ENCODE data around the gene DOCK4. TPM values are rescaled to one million over a fixed set of nuclear protein-coding genes. Genes with fewer than 3 reads are reported as not detected.

DOCK4 gene
- total RNA-seq, 1 experiment from 2014 or later = 20.4 TPM

- TF ChIP-seq, protein P1, sequence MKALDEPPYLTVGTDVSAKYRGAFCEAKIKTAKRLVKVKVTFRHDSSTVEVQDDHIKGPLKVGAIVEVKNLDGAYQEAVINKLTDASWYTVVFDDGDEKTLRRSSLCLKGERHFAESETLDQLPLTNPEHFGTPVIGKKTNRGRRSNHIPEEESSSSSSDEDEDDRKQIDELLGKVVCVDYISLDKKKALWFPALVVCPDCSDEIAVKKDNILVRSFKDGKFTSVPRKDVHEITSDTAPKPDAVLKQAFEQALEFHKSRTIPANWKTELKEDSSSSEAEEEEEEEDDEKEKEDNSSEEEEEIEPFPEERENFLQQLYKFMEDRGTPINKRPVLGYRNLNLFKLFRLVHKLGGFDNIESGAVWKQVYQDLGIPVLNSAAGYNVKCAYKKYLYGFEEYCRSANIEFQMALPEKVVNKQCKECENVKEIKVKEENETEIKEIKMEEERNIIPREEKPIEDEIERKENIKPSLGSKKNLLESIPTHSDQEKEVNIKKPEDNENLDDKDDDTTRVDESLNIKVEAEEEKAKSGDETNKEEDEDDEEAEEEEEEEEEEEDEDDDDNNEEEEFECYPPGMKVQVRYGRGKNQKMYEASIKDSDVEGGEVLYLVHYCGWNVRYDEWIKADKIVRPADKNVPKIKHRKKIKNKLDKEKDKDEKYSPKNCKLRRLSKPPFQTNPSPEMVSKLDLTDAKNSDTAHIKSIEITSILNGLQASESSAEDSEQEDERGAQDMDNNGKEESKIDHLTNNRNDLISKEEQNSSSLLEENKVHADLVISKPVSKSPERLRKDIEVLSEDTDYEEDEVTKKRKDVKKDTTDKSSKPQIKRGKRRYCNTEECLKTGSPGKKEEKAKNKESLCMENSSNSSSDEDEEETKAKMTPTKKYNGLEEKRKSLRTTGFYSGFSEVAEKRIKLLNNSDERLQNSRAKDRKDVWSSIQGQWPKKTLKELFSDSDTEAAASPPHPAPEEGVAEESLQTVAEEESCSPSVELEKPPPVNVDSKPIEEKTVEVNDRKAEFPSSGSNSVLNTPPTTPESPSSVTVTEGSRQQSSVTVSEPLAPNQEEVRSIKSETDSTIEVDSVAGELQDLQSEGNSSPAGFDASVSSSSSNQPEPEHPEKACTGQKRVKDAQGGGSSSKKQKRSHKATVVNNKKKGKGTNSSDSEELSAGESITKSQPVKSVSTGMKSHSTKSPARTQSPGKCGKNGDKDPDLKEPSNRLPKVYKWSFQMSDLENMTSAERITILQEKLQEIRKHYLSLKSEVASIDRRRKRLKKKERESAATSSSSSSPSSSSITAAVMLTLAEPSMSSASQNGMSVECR (CRISPR knock-in tag; IDR thresholded peaks at IDR 0.05; ENCODE audit: borderline replicate concordance) = no peak
- no peak for TF ChIP-seq ZNF512 (CRISPR knock-in tag; IDR thresholded peaks at IDR 0.05; ENCODE audit: borderline replicate concordance)
- TF ChIP-seq, protein P2, sequence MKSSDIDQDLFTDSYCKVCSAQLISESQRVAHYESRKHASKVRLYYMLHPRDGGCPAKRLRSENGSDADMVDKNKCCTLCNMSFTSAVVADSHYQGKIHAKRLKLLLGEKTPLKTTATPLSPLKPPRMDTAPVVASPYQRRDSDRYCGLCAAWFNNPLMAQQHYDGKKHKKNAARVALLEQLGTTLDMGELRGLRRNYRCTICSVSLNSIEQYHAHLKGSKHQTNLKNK (CRISPR knock-in tag; IDR thresholded peaks at IDR 0.05) = no peak
- TF ChIP-seq ZBTB43 (CRISPR knock-in tag; IDR thresholded peaks at IDR 0.05) = no peak
- no peak for TF ChIP-seq HMGA2 (CRISPR knock-in tag; IDR thresholded peaks at IDR 0.05)
Observed at GRCh38 chr7:112234147-112234546, 27.9 kb upstream of the DOCK4 start (continued).

DNA sequence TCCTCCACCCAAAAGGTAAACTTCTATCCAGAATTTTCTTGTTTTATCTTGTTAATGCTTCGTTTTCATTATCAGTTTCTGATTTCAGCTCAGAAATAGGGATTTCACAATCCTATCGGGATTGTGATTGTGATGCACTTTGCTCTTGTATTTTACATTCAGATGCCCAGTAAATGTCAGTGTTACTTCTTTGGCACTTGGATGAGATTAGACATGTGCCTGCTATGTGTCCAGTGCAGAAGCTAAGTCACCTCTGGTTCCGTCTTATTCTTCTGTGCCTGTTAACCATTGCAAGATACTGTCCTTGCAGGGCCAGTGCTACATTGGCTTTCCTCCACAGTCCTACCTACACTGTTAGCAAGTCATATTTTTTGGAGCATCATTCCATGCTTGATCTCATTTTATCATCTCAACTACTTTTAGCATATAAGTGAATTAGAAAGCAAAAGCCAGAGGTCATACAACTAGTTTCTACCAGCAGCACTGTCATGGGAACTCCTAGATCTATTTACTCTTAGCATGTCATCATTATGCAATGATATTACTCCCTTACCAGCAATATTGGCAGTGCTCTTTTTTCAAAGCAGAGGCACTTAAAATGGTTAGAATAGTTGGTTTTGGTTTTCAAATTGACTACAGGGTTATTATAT is 27.0 kb upstream of the DOCK4 start:
- Mint-ChIP-seq H3K9me3 (peaks cover 5% of the 10 kb centered on the region; the same call in 1 of the 2 replicates), H3K27ac (no peak overlapping the region), H3K27me3 (ENCODE audit: low read depth) (no peaks in the 10 kb centered on the region), H3K36me3 (no peaks in the 10 kb centered on the region), H3K4me1 (peaks cover 8% of the 10 kb centered on the region), H3K4me3 (no peak overlapping the region)
- no peak for ATAC-seq
- ChIA-PET POLR2A (no interaction called here), CTCF (no interaction called here)
- no peak for TF ChIP-seq SP1 (CRISPR knock-in tag; conservative IDR thresholded peaks at IDR 0.05)
- no peak for TF ChIP-seq MYBL2 (CRISPR knock-in tag; IDR thresholded peaks at IDR 0.05)
- no peak for TF ChIP-seq ESRRA (CRISPR knock-in tag; IDR thresholded peaks at IDR 0.05; ENCODE audit: borderline replicate concordance)
- no peak for TF ChIP-seq TEAD4 (CRISPR knock-in tag; IDR thresholded peaks at IDR 0.05)
- no peak for TF ChIP-seq SMAD4 (CRISPR knock-in tag; IDR thresholded peaks at IDR 0.05)
- TF ChIP-seq, protein P3, sequence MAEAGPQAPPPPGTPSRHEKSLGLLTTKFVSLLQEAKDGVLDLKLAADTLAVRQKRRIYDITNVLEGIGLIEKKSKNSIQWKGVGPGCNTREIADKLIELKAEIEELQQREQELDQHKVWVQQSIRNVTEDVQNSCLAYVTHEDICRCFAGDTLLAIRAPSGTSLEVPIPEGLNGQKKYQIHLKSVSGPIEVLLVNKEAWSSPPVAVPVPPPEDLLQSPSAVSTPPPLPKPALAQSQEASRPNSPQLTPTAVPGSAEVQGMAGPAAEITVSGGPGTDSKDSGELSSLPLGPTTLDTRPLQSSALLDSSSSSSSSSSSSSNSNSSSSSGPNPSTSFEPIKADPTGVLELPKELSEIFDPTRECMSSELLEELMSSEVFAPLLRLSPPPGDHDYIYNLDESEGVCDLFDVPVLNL (CRISPR knock-in tag; IDR thresholded peaks at IDR 0.05; ENCODE audit: borderline replicate concordance, low read depth) = no peak
- TF ChIP-seq CTCF (IDR thresholded peaks at IDR 0.05) = no peak
- no peak for TF ChIP-seq ATF2 (CRISPR knock-in tag; IDR thresholded peaks at IDR 0.05; ENCODE audit: borderline replicate concordance, low read depth)
- DNase-seq (ENCODE audit: low spot score) = no peak
